HEK293 (cell line): ENCODE measurements around the gene INSM1.

Source experiments
- CTCF ChIA-PET: fragments of 350-600 bp; formaldehyde crosslinking; extraction: SDS; loops from one replicate; lab custom pipeline; 2021; ENCODE audit warnings: antibody characterized with exemption; lab: Yijun Ruan, JAX
- POLR2A ChIA-PET: fragments of 300-600 bp; formaldehyde crosslinking; extraction: SDS; loops from one replicate; lab custom pipeline; 2020; ENCODE audit warnings: antibody characterized with exemption, inconsistent platforms; lab: Yijun Ruan, JAX
- H3K27ac ChIP-seq: fragments of 200-500 bp; sonication (Bioruptor generic); 2 replicates; pipeline ENCODE4 v1.5.1; 2014; ENCODE audit warnings: low read depth, low read length, control low read depth, inconsistent platforms; ENCODE audit errors: extremely low read depth
- H3K36me3 ChIP-seq, 2 experiments: fragments of 200-500 bp in 1 of 2; sonication (Bioruptor generic) in 1 of 2; 1 replicate in 1 of 2; 2 replicates in 1 of 2; pipeline ENCODE4 v1.5.1; 2014 to 2017; ENCODE audit warnings: inconsistent platforms in 2 of 2, low read length in 2 of 2; ENCODE audit not compliant: control insufficient read depth in 2 of 2, insufficient read depth in 1 of 2
- H3K4me1 ChIP-seq: fragments of 200-500 bp; sonication (Bioruptor generic); 2 replicates; pipeline ENCODE4 v1.5.1; 2014; ENCODE audit warnings: mild to moderate bottlenecking, low read length, inconsistent platforms; ENCODE audit not compliant: control insufficient read depth, insufficient read depth
- H3K4me3 ChIP-seq: 2 replicates; pipeline ENCODE4 v1.5.1; 2011; ENCODE audit warnings: low read depth, mild to moderate bottlenecking, control low read depth, low read length, moderate library complexity
- H3K9me3 ChIP-seq: fragments of 200-500 bp; sonication (Bioruptor generic); 2 replicates; pipeline ENCODE4 v1.5.1; 2014; ENCODE audit warnings: low read depth, low read length, inconsistent platforms; ENCODE audit not compliant: control insufficient read depth, insufficient read depth
- ELK4 ChIP-seq: IDR thresholded peaks from 2 replicates; pipeline ENCODE4 v1.6.1; 2011; ENCODE audit warnings: mild to moderate bottlenecking, low read depth, low read length, borderline replicate concordance
- GLIS2 ChIP-seq: fragments of 450-650 bp; formaldehyde crosslinking; IDR thresholded peaks from 2 replicates; pipeline ENCODE4 v1.5.1; 2016; ENCODE audit warnings: missing biosample characterization, missing genetic modification characterization
- KLF16 ChIP-seq: fragments of 450-650 bp; formaldehyde crosslinking; IDR thresholded peaks from 2 replicates; pipeline ENCODE4 v1.5.1; 2017; ENCODE audit warnings: missing biosample characterization, missing genetic modification characterization
- KLF17 ChIP-seq: fragments of 450-650 bp; formaldehyde crosslinking; IDR thresholded peaks from 2 replicates; pipeline ENCODE4 v1.5.1; 2016; ENCODE audit warnings: missing biosample characterization, missing genetic modification characterization
- KLF8 ChIP-seq: fragments of 450-650 bp; formaldehyde crosslinking; IDR thresholded peaks from 2 replicates; pipeline ENCODE4 v1.5.1; 2016; ENCODE audit warnings: missing biosample characterization, missing genetic modification characterization
- MZF1 ChIP-seq: fragments of 450-650 bp; formaldehyde crosslinking; IDR thresholded peaks from 2 replicates; pipeline ENCODE4 v1.5.1; 2017; ENCODE audit warnings: missing biosample characterization, missing genetic modification characterization, borderline replicate concordance
- RBAK ChIP-seq: fragments of 450-650 bp; formaldehyde crosslinking; IDR thresholded peaks from 2 replicates; pipeline ENCODE4 v1.5.1; 2016; ENCODE audit warnings: missing biosample characterization, missing genetic modification characterization
- REST ChIP-seq: fragments of 450-650 bp; formaldehyde crosslinking; IDR thresholded peaks from 2 replicates; pipeline ENCODE4 v1.5.1; 2016; ENCODE audit warnings: missing biosample characterization, missing genetic modification characterization
- ZBTB17 ChIP-seq: fragments of 450-650 bp; formaldehyde crosslinking; IDR thresholded peaks from 2 replicates; pipeline ENCODE4 v1.5.1; 2016; ENCODE audit warnings: missing biosample characterization, missing genetic modification characterization
- ZBTB26 ChIP-seq: fragments of 450-650 bp; formaldehyde crosslinking; optimal IDR thresholded peaks from 2 replicates; pipeline ENCODE3; 2016; ENCODE audit warnings: missing biosample characterization, mild to moderate bottlenecking, missing genetic modification characterization
- ZBTB49 ChIP-seq: fragments of 450-650 bp; formaldehyde crosslinking; IDR thresholded peaks from 2 replicates; pipeline ENCODE4 v1.5.1; 2016; ENCODE audit warnings: missing biosample characterization, missing genetic modification characterization, low read depth
- ZFP3 ChIP-seq: fragments of 450-650 bp; formaldehyde crosslinking; IDR thresholded peaks from 2 replicates; pipeline ENCODE4 v1.5.1; 2016; ENCODE audit warnings: low read depth, missing biosample characterization, missing genetic modification characterization
- ZNF26 ChIP-seq: fragments of 450-650 bp; formaldehyde crosslinking; IDR thresholded peaks from 2 replicates; pipeline ENCODE4 v1.5.1; 2016; ENCODE audit warnings: missing biosample characterization, missing genetic modification characterization
- ZNF473 ChIP-seq: fragments of 450-650 bp; formaldehyde crosslinking; IDR thresholded peaks from 2 replicates; pipeline ENCODE4 v1.5.1; 2017; ENCODE audit warnings: missing biosample characterization, missing genetic modification characterization
- ZNF561 ChIP-seq: fragments of 450-650 bp; IDR thresholded peaks from 2 replicates; pipeline ENCODE4 v1.5.1; 2018; ENCODE audit warnings: missing biosample characterization, missing genetic modification characterization, borderline replicate concordance
- ZNF768 ChIP-seq: fragments of 450-650 bp; formaldehyde crosslinking; IDR thresholded peaks from 2 replicates; pipeline ENCODE4 v1.5.1; 2018; ENCODE audit warnings: missing biosample characterization, mild to moderate bottlenecking, missing genetic modification characterization
- ZNF837 ChIP-seq: fragments of 450-650 bp; formaldehyde crosslinking; IDR thresholded peaks from 2 replicates; pipeline ENCODE4 v1.5.1; 2016; ENCODE audit warnings: missing biosample characterization, missing genetic modification characterization
- ZSCAN23 ChIP-seq: fragments of 450-650 bp; formaldehyde crosslinking; IDR thresholded peaks from 2 replicates; pipeline ENCODE4 v1.5.1; 2016; ENCODE audit warnings: missing biosample characterization, missing genetic modification characterization
- ZSCAN4 ChIP-seq: fragments of 450-650 bp; formaldehyde crosslinking; IDR thresholded peaks from 2 replicates; pipeline ENCODE4 v1.5.1; 2017; ENCODE audit warnings: missing biosample characterization, missing genetic modification characterization

INSM1 gene

GRCh38 chr20:20390393-20390792 lies 22.5 kb downstream of the INSM1 start:
- CTCF ChIA-PET, result no interaction called here
- H3K27ac ChIP-seq, result no peak overlapping the region

GRCh38 chr20:20391115-20391514 lies 23.2 kb downstream of the INSM1 start:
- POLR2A ChIA-PET, result no interaction called here
- H3K27ac ChIP-seq, result no peak overlapping the region
- no peaks in the 10 kb centered on the region for H3K9me3 ChIP-seq
- H3K4me3 ChIP-seq, result no peak overlapping the region
- no peaks in the 10 kb centered on the region for H3K4me1 ChIP-seq
- no peaks in the 10 kb centered on the region for H3K36me3 ChIP-seq
- CTCF ChIA-PET, result no interaction called here
- TF ChIP-seq ZSCAN4 (tag by site-specific recombination) (no peak), ZNF768 (tag by site-specific recombination) (no peak), ELK4 (no peak), KLF17 (tag by site-specific recombination) (no peak), KLF16 (no peak), ZBTB49 (tag by site-specific recombination) (no peak), ZNF561 (tag by site-specific recombination) (no peak), ZBTB26 (tag by site-specific recombination) (no peak), ZFP3 (tag by site-specific recombination) (no peak)

More at GRCh38 chr20:20390393-20390792, 22.5 kb downstream of the INSM1 start:
- Histone ChIP-seq H3K4me3 (no peak overlapping the region), H3K36me3 (no peaks in the 10 kb centered on the region), H3K9me3 (no peaks in the 10 kb centered on the region), H3K4me1 (no peaks in the 10 kb centered on the region)
- POLR2A ChIA-PET, result no interaction called here
- TF ChIP-seq ZNF473, result no peak
- no peak for TF ChIP-seq ZNF837 (tag by site-specific recombination)
- no peak for TF ChIP-seq MZF1 (tag by site-specific recombination)
- TF ChIP-seq REST (tag by site-specific recombination), result no peak
- TF ChIP-seq KLF8, result no peak
- TF ChIP-seq RBAK (tag by site-specific recombination), result no peak
- TF ChIP-seq ZNF26, result no peak
- TF ChIP-seq GLIS2 (tag by site-specific recombination), result no peak
- TF ChIP-seq ZBTB17 (tag by site-specific recombination), result no peak
- no peak for TF ChIP-seq ZSCAN23 (tag by site-specific recombination)
- no peak for TF ChIP-seq KLF17 (tag by site-specific recombination)
